Astrocyte (in vitro differentiated cells and primary cell): ENCODE data around the gene ELK1. TPM values are rescaled to one million over a fixed set of nuclear protein-coding genes. Genes with fewer than 3 reads are reported as not detected.
A peak's percentile ranks its signal among the peaks of the same experiment; 100 is the strongest.

Experiments
- DNase-seq: peaks from one replicate; pipeline ENCODE4 v3.0.0-alpha.2; 2010; ENCODE audit warnings: low read depth
- FAIRE-seq: peaks from 2 replicates; lab custom pipeline; 2011; peaks lifted over from hg19 to GRCh38; lab: Jason Lieb, UNC
- H2AFZ ChIP-seq: 2 replicates; pipeline ENCODE4 v1.6.0; 2012; ENCODE audit warnings: low read depth, low read length, inconsistent platforms
- H3K27ac ChIP-seq: 2 replicates; pipeline ENCODE4 v1.5.1; 2011; ENCODE audit warnings: low read depth, low read length, inconsistent platforms
- H3K27me3 ChIP-seq: 2 replicates; pipeline ENCODE4 v1.6.0; 2011; ENCODE audit warnings: low read length, inconsistent platforms; ENCODE audit not compliant: insufficient read depth
- H3K36me3 ChIP-seq: 2 replicates; pipeline ENCODE4 v1.5.1; 2011; ENCODE audit warnings: low read length, inconsistent platforms; ENCODE audit not compliant: insufficient read depth
- H3K4me1 ChIP-seq: 2 replicates; pipeline ENCODE4 v1.5.1; 2011; ENCODE audit warnings: low read length, inconsistent platforms; ENCODE audit not compliant: insufficient read depth
- H3K4me2 ChIP-seq: 2 replicates; pipeline ENCODE4 v1.6.0; 2012; ENCODE audit warnings: low read length, inconsistent platforms
- H3K4me3 ChIP-seq: 2 replicates; pipeline ENCODE4 v1.5.1; 2011; ENCODE audit warnings: low read depth, mild to moderate bottlenecking, low read length, inconsistent platforms; ENCODE audit not compliant: insufficient read depth
- H3K79me2 ChIP-seq: 2 replicates; pipeline ENCODE4 v1.6.0; 2012; ENCODE audit warnings: mild to moderate bottlenecking, low read length, inconsistent platforms; ENCODE audit not compliant: insufficient read depth
- H3K9ac ChIP-seq: 2 replicates; pipeline ENCODE4 v1.6.0; 2012; ENCODE audit warnings: mild to moderate bottlenecking, low read length, inconsistent platforms
- H3K9me3 ChIP-seq: 2 replicates; pipeline ENCODE4 v1.5.1; 2012; ENCODE audit warnings: low read depth, mild to moderate bottlenecking, low read length, inconsistent platforms; ENCODE audit not compliant: insufficient read depth
- H4K20me1 ChIP-seq: 2 replicates; pipeline ENCODE4 v1.6.0; 2012; ENCODE audit warnings: low read length, inconsistent platforms; ENCODE audit not compliant: insufficient read depth
- H3K27ac Mint-ChIP-seq: one replicate; pipeline ENCODE4 v1.8.0; 2021; ENCODE audit warnings: mild to moderate bottlenecking, mixed read lengths; ENCODE audit not compliant: unreplicated experiment
- H3K27me3 Mint-ChIP-seq: one replicate; pipeline ENCODE4 v1.8.0; 2021; ENCODE audit warnings: low read depth, mixed read lengths; ENCODE audit not compliant: unreplicated experiment
- H3K36me3 Mint-ChIP-seq: one replicate; pipeline ENCODE4 v1.8.0; 2021; ENCODE audit warnings: low read depth, mixed read lengths; ENCODE audit not compliant: unreplicated experiment
- H3K4me1 Mint-ChIP-seq: one replicate; pipeline ENCODE4 v1.8.0; 2021; ENCODE audit warnings: low read depth, mixed read lengths; ENCODE audit not compliant: unreplicated experiment
- H3K4me3 Mint-ChIP-seq: one replicate; pipeline ENCODE4 v1.8.0; 2021; ENCODE audit warnings: mild to moderate bottlenecking, moderate library complexity, mixed read lengths; ENCODE audit not compliant: unreplicated experiment
- H3K9me3 Mint-ChIP-seq: one replicate; pipeline ENCODE4 v1.8.0; 2021; ENCODE audit warnings: mild to moderate bottlenecking, mixed read lengths; ENCODE audit not compliant: unreplicated experiment
- EZH2 ChIP-seq: IDR thresholded peaks from 2 replicates; pipeline ENCODE4 v1.6.1; 2012; ENCODE audit warnings: mild to moderate bottlenecking, low read length, inconsistent platforms; ENCODE audit not compliant: insufficient read depth
- microRNA-seq: library from miRNA; unstranded; fragments of <30 nt; microRNA quantifications from one replicate; pipeline ENCODE4 v1.2.0, GENCODE V29; 2020
- total RNA-seq: library from RNA; stranded (reverse); gene quantifications from 2 replicates; pipeline ENCODE4 v1.2.1, GENCODE V29; 2021
- TF ChIP-seq, protein P1 (sequence below): IDR thresholded peaks from 2 replicates; pipeline ENCODE4 v1.5.1; 2011; ENCODE audit warnings: low read depth, mild to moderate bottlenecking, inconsistent platforms, low read length, moderate library complexity; ENCODE audit not compliant: insufficient read depth

The ELK1 gene
- total RNA-seq, 1 donor from 2014 or later: 34.1 TPM

DNA sequence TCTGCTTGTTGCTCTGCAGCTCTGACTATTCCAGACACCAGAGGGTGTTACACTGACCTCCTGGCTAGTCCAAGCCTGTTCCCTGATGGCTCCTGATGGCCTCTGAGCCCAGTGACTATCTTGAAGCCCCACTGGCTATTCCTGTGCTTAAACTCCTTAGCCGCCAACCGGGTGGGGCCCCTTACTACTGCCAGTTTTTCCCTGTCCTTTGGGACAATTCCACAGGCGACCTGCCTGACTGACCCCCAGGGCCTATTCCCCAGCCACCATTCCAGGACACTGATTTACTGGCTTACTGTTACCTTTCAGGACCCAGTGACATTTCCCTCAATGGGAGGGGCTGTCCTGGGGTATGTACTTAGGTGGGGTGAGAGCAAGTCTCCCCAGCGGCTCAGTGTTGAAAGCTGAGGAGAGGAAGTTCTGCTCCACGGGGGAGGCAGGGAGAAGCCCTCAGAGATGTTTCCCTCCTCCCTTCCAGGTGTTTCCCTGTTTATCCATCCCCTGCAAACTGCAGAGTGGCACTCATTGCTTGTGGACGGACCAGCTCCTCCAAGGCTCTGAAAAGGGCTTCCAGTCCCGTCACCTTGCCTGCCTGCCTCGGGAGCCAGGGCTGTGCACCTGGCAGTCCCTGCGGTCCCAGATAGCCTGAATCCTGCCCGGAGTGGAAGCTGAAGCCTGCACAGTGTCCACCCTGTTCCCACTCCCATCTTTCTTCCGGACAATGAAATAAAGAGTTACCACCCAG, 64.1 kb downstream of the ELK1 start:
- DNase-seq (no peak), FAIRE-seq (no peak)
- Histone ChIP-seq H3K4me3 (no peak overlapping the region), H4K20me1 (peaks cover 37% of the 10 kb centered on the region), H3K79me2 (peaks cover 29% of the 10 kb centered on the region), H3K27ac (no peak overlapping the region), H3K36me3 (no peaks in the 10 kb centered on the region), H3K27me3 (no peaks in the 10 kb centered on the region), H3K4me2 (peak overlapping the region; percentile 93), H3K9ac (no peak overlapping the region), H3K4me1 (peaks cover 24% of the 10 kb centered on the region), H3K9me3 (no peaks in the 10 kb centered on the region), H2AFZ (no peak overlapping the region)
- Mint-ChIP-seq H3K9me3 (no peaks in the 10 kb centered on the region), H3K36me3 (no peaks in the 10 kb centered on the region), H3K27me3 (no peaks in the 10 kb centered on the region), H3K4me3 (peak overlapping the region; percentile 75), H3K4me1 (peaks cover 12% of the 10 kb centered on the region), H3K27ac (no peak overlapping the region)
- TF ChIP-seq, protein P1, sequence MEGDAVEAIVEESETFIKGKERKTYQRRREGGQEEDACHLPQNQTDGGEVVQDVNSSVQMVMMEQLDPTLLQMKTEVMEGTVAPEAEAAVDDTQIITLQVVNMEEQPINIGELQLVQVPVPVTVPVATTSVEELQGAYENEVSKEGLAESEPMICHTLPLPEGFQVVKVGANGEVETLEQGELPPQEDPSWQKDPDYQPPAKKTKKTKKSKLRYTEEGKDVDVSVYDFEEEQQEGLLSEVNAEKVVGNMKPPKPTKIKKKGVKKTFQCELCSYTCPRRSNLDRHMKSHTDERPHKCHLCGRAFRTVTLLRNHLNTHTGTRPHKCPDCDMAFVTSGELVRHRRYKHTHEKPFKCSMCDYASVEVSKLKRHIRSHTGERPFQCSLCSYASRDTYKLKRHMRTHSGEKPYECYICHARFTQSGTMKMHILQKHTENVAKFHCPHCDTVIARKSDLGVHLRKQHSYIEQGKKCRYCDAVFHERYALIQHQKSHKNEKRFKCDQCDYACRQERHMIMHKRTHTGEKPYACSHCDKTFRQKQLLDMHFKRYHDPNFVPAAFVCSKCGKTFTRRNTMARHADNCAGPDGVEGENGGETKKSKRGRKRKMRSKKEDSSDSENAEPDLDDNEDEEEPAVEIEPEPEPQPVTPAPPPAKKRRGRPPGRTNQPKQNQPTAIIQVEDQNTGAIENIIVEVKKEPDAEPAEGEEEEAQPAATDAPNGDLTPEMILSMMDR: no peak
- no peak for TF ChIP-seq EZH2

Small RNAs within 50 kb of the gene (microRNA-seq; reads per million reads assigned to microRNA genes)
- gene MIR4769: not detected

Other genes with a start within 250 kb of the ELK1 start
- 5.7 and 7.0 TPM in 2 replicates for gene ZNF41, start 167.3 kb downstream of the ELK1 start, total RNA-seq
- gene ARAF, start 89.4 kb downstream of the ELK1 start, total RNA-seq: 44.0 and 48.7 TPM in 2 replicates
- gene TIMP1, start 68.1 kb downstream of the ELK1 start, total RNA-seq: 479 and 678 TPM in 2 replicates
- 1.6 and 2.2 TPM in 2 replicates for gene SYN1, start 30.7 kb downstream of the ELK1 start, total RNA-seq
- gene CFP, start 20.6 kb downstream of the ELK1 start, total RNA-seq: 0.17 and 1.1 TPM in 2 replicates
- 72.7 and 73.5 TPM in 2 replicates for gene UXT, start 8.6 kb upstream of the ELK1 start, total RNA-seq
- 6.2 and 8.6 TPM in 2 replicates for gene ZNF81, start 186.3 kb upstream of the ELK1 start, total RNA-seq